ENCODE measurements around the gene CLCC1.

CLCC1 gene

GRCh38 chr1:108972951-108973350 lies 9.7 kb upstream of the CLCC1 start (continued):
- TF ChIP-seq, protein P1, sequence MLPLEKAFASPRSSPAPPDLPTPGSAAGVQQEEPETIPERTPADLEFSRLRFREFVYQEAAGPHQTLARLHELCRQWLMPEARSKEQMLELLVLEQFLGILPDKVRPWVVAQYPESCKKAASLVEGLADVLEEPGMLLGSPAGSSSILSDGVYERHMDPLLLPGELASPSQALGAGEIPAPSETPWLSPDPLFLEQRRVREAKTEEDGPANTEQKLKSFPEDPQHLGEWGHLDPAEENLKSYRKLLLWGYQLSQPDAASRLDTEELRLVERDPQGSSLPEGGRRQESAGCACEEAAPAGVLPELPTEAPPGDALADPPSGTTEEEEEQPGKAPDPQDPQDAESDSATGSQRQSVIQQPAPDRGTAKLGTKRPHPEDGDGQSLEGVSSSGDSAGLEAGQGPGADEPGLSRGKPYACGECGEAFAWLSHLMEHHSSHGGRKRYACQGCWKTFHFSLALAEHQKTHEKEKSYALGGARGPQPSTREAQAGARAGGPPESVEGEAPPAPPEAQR (tag by site-specific recombination; IDR thresholded peaks at IDR 0.05) = no peak
- no peak for TF ChIP-seq ZNF449 (tag by site-specific recombination; IDR thresholded peaks at IDR 0.05)
- TF ChIP-seq YY2 (tag by site-specific recombination; IDR thresholded peaks at IDR 0.05) = no peak

DNA sequence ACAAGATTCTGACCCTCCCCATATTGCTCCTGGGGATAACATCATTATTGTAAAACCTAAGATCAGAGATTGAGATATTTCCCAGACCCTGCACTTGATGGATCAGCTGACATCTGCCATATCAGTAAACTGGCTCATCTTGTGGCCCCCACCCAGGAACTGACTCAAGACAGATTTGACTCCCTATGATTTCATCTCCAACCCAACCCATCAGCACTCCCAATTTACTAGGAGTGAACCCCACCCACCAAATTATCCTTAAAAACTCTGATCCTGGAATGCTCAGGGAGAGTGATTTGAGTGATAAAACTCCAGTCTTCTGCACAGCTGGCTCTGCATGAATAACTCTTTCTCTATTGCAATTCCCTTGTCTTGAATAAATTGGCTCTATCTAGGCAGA lies 6.1 kb upstream of the CLCC1 start:
- POLR2A ChIA-PET = no interaction called here

GRCh38 chr1:108962681-108963051 lies 618 bp downstream of the CLCC1 start:
- POLR2A ChIA-PET = interaction anchor here (0.6 to 1.4 kb wide), 9 partner anchors 9 to 138 kb away, joined by 3 to 13 read pairs (median 4); no protein-coding TSS in a partner anchor
- H3K4me3 ChIP-seq (ENCODE audit: low read depth, low read length) = peak overlapping the region; percentile 59
- H3K4me1 ChIP-seq (ENCODE audit: control insufficient read depth, insufficient read depth, low read length) = no peaks in the 10 kb centered on the region
- H3K27ac ChIP-seq (ENCODE audit: extremely low read depth, low read depth, low read length) = peak overlapping the region; percentile 74
- TF ChIP-seq, protein P2, sequence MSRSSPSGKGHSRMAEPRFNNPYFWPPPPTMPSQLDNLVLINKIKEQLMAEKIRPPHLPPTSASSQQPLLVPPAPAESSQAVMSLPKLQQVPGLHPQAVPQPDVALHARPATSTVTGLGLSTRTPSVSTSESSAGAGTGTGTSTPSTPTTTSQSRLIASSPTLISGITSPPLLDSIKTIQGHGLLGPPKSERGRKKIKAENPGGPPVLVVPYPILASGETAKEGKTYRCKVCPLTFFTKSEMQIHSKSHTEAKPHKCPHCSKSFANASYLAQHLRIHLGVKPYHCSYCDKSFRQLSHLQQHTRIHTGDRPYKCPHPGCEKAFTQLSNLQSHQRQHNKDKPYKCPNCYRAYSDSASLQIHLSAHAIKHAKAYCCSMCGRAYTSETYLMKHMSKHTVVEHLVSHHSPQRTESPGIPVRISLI (tag by site-specific recombination; IDR thresholded peaks at IDR 0.05) = 0 out of 2 replicates have a peak, but pooled peaks have one; percentile 21
- TF ChIP-seq ZNF335 (tag by site-specific recombination; conservative IDR thresholded peaks at IDR 0.05) (peak; percentile 7; the same call in 1 of the 2 replicates), ZNF513 (tag by site-specific recombination; IDR thresholded peaks at IDR 0.05) (no peak), ZNF777 (tag by site-specific recombination; IDR thresholded peaks at IDR 0.05; ENCODE audit: borderline replicate concordance) (no peak)
- H3K9me3 ChIP-seq (ENCODE audit: control insufficient read depth, insufficient read depth, low read depth, low read length) = no peaks in the 10 kb centered on the region
- CTCF ChIA-PET = interaction anchor here (0.6 kb wide), 1 partner anchor 150 kb away, joined by 3 read pairs; a partner anchor contains a TSS
- H3K36me3 ChIP-seq (ENCODE audit: control insufficient read depth in 2 of 2, insufficient read depth in 1 of 2, low read length in 2 of 2) = peaks cover 3 to 19% of the 10 kb centered on the region in 2 experiments; a peak in 2 of 3 replicates

More for the DNA sequence above, 6.1 kb upstream of the CLCC1 start:
- peaks cover 7 to 35% of the 10 kb centered on the region in 2 experiments; a peak in 2 of 3 replicates for H3K36me3 ChIP-seq (ENCODE audit: control insufficient read depth in 2 of 2, insufficient read depth in 1 of 2, low read length in 2 of 2)
- H3K27ac ChIP-seq (ENCODE audit: extremely low read depth, low read depth, low read length) = no peak overlapping the region
- H3K9me3 ChIP-seq (ENCODE audit: control insufficient read depth, insufficient read depth, low read depth, low read length) = no peaks in the 10 kb centered on the region
- no peaks in the 10 kb centered on the region for H3K4me1 ChIP-seq (ENCODE audit: control insufficient read depth, insufficient read depth, low read length)
- no peak for TF ChIP-seq OVOL3 (tag by site-specific recombination; IDR thresholded peaks at IDR 0.05)
- peak; percentile 50 for TF ChIP-seq KLF1 (tag by site-specific recombination; IDR thresholded peaks at IDR 0.05)
- H3K4me3 ChIP-seq (ENCODE audit: low read depth, low read length) = no peak overlapping the region
- CTCF ChIA-PET = interaction anchor here (0.5 to 0.6 kb wide), 2 partner anchors 122 to 227 kb away, joined by 3 to 8 read pairs; no protein-coding TSS in a partner anchor

DNA sequence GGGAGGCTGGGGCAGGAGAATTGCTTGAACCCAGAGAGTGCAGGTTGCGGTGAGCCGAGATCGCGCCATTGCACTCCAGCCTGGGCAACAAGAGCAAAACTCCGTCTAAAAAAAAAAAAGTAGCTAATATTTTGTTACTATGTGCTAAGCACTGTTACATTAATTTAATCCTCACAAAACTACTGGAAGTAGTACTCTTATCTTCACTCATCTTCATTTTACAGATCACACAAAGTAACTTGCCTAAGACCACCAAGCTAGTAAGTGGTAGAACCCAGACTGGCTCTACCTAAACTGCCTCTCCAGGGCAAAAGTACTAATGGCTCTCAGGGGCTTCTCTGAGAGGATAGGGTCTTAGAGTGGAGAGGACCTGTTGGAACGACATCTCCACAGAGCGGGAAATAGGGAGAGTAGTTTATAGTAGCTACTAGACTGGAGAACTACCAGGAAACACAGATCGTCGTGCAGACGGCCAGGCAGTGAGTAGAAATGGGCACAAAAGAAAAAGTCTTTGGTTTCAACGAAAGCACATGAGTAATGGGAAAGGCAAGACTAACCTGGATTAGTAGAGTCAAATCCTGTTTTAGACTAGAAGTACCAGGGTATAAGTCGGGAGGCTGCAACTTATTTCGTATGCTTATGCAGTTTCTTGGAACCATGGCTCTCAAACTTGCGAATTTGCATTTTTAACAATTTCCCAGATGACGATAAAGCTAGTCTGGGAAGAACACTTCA lies 1.4 kb downstream of the CLCC1 start:
- ChIA-PET CTCF (interaction anchor here (0.6 to 0.7 kb wide), 2 partner anchors 141 to 151 kb away, joined by 3 read pairs; a partner anchor contains a TSS), POLR2A (interaction anchor here (0.6 to 1.4 kb wide), 6 partner anchors 10 to 139 kb away, joined by 3 to 13 read pairs (median 4); partner anchors contain the start of gene WDR47)
- H3K36me3 ChIP-seq (ENCODE audit: control insufficient read depth in 2 of 2, insufficient read depth in 1 of 2, low read length in 2 of 2) = peaks cover 3 to 19% of the 10 kb centered on the region in 2 experiments; a peak in 2 of 3 replicates
- H3K4me3 ChIP-seq (ENCODE audit: low read depth, low read length) = peak overlapping the region; percentile 59
- TF ChIP-seq IKZF3 (tag by site-specific recombination; IDR thresholded peaks at IDR 0.05) (no peak), ZNF654 (tag by site-specific recombination; IDR thresholded peaks at IDR 0.05; ENCODE audit: low read depth) (no peak), ZNF426 (tag by site-specific recombination; IDR thresholded peaks at IDR 0.05) (no peak), ZNF23 (tag by site-specific recombination; IDR thresholded peaks at IDR 0.05; ENCODE audit: borderline replicate concordance) (no peak), PRDM10 (tag by site-specific recombination; IDR thresholded peaks at IDR 0.05) (peak; percentile 86)
- H3K27ac ChIP-seq (ENCODE audit: extremely low read depth, low read depth, low read length) = no peak overlapping the region
- H3K4me1 ChIP-seq (ENCODE audit: control insufficient read depth, insufficient read depth, low read length) = no peaks in the 10 kb centered on the region
- H3K9me3 ChIP-seq (ENCODE audit: control insufficient read depth, insufficient read depth, low read depth, low read length) = no peaks in the 10 kb centered on the region

Measured in HEK293 (cell line).